NCI-H2196 (cell line): ENCODE results near the gene PAPPA.

Experiments
- DNase-seq: peaks from one replicate; lab custom pipeline; 2025; ENCODE audit not compliant: unreplicated experiment; lab: John Stamatoyannopoulos, UW

Gene PAPPA, protein sequence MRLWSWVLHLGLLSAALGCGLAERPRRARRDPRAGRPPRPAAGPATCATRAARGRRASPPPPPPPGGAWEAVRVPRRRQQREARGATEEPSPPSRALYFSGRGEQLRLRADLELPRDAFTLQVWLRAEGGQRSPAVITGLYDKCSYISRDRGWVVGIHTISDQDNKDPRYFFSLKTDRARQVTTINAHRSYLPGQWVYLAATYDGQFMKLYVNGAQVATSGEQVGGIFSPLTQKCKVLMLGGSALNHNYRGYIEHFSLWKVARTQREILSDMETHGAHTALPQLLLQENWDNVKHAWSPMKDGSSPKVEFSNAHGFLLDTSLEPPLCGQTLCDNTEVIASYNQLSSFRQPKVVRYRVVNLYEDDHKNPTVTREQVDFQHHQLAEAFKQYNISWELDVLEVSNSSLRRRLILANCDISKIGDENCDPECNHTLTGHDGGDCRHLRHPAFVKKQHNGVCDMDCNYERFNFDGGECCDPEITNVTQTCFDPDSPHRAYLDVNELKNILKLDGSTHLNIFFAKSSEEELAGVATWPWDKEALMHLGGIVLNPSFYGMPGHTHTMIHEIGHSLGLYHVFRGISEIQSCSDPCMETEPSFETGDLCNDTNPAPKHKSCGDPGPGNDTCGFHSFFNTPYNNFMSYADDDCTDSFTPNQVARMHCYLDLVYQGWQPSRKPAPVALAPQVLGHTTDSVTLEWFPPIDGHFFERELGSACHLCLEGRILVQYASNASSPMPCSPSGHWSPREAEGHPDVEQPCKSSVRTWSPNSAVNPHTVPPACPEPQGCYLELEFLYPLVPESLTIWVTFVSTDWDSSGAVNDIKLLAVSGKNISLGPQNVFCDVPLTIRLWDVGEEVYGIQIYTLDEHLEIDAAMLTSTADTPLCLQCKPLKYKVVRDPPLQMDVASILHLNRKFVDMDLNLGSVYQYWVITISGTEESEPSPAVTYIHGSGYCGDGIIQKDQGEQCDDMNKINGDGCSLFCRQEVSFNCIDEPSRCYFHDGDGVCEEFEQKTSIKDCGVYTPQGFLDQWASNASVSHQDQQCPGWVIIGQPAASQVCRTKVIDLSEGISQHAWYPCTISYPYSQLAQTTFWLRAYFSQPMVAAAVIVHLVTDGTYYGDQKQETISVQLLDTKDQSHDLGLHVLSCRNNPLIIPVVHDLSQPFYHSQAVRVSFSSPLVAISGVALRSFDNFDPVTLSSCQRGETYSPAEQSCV (N-terminal part only)

DNA sequence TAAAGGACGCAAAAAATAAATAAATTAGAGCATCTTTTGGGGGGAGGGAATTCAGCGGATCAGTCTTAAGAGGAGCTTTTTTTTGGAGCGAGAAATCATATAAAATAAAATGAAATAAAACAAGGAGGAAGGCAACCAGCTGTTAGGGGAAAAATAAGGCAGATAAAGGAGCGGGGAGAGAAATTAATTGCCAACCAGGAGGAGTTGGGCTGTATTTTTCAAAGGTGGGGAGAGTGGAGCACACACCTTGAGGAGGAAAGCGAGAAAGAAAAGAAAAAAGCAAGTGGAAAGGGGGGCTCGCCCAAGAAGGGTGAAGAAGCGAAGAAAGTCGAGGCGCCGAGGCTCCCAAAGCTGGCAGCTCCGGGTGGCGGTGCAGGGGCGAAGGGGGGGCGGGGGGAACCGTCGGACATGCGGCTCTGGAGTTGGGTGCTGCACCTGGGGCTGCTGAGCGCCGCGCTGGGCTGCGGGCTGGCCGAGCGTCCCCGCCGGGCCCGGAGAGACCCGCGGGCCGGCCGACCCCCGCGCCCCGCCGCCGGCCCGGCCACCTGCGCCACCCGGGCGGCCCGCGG lies at the start of gene PAPPA:
Gene PAPPA, plus strand, starts transcription at position 27 of the 569 bp plus-strand sequence. Its CDS starts 382 bp downstream, at position 409.
- no peak for DNase-seq

DNA sequence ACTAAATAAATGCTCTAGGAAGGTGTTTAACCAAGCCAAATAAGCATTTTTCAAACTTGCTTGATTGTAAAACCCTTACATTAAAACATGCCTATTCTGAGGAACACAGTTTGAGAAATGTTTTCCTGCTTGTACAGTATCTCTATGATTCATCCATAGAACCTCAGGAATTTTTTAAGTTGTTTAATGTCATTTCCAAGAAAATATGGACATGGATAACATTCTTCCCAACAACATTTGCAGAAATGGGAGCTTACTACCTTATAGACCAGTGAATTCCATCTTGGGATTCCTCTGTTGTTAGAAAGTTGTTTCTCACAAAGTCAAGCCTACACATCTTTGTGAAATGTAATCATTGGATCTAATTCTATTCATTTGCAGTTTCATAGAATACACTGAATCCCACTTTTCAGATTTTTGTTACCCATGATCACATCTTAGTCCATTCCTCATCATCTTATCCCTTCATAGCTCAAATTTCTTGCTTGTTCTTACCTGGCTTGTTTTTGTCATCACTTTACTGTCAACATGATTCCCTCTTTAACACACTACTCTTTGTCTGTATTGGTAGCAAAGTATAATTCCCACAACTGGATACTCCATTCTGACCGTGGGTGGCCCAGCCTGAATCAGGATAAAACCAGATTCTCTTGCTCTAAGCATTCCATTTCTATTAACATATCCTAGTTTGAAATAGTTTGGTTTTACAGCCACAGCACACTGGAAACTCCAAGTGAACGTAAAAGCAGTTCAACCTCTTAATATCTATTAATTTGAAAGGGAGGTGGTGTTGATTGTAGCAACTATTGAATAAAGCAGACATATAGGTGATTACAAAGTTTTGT lies 49.4 kb upstream of the PAPPA start:
- DNase-seq, result no peak

DNA sequence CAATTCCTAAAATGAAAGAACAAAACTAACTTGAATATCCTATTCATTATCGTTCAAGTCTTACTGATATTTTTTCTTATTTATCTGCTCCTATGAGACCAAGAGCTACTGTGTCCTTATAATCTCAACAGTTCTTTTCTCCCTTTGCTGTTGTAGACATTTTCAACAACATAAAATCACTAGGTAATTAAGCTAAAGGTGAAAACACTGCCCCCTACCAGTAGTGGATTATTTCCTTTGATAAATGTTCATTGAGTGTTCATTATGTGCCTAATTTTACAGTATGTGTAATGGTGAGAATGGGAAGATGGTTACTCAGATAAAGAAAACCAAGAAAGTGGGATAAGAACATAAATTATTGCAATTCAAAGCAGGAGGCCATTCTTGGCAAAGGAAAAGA lies 41.4 kb upstream of the PAPPA start:
- no peak for DNase-seq

DNA sequence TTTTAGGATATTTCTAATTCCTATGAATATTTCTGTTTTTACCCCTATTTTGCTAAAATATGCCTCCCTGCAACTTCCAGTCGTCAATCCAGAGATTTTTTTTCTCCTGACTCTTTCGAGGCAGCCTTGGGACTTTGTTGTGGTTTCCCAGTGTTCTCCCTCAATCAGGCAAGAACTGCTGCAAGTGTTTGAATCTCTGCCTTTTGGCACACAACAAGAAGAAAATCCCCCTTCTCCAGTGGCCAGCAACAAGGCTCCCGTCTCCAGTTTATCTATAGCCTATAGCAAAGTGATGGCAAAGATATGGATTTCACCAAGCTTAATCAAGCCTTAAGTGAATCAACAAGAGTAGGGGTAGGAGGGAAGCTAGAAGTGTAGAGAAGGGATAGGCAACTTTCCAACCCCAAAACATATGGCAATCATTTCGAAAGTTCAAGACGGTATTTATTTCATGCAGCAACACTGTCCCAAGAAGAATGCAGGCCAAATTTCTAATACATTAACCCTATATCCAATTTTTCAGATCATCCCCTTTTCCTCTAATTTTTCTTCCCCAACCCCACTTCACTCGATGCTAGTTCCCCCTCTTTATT lies 37.7 kb upstream of the PAPPA start:
- no peak for DNase-seq

DNA sequence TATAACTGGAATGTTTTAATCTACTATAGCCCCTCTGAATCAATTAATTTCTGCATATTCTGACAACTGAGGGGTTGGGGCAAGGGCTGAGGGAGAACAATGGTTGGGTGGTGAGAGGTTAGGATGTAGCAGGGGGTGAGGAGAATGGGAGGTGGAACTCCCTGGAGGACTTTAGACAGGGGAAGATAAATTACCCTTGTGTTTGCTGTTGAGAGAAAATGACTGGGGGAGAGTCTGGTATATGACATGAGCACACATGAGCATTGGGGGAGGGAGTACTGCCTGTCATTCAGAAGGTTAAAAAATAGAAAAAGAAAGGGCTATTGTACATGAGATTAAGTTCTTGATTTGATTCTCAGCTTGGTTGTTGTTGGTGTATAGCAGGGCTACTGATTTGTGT lies 37.2 kb upstream of the PAPPA start:
- DNase-seq, result no peak

DNA sequence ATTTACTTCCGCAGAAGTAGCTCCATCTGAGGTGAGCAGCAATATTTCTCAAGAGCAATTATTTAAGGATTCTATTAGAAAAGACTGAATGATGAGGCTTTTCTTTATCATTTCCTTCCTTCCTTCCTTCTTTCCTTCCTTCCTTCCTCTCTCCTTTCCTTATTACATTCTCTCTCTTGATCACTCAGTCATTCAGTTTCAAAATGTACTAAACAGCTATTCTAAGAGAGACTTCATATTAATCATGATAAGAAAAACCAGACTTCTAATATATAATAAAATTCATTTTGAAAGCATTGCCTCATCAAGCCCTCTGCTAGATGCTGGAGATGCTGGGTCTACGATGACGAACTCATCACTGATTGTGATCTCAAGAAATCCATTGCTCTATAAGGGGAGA lies 30.4 kb upstream of the PAPPA start:
- no peak for DNase-seq

DNA sequence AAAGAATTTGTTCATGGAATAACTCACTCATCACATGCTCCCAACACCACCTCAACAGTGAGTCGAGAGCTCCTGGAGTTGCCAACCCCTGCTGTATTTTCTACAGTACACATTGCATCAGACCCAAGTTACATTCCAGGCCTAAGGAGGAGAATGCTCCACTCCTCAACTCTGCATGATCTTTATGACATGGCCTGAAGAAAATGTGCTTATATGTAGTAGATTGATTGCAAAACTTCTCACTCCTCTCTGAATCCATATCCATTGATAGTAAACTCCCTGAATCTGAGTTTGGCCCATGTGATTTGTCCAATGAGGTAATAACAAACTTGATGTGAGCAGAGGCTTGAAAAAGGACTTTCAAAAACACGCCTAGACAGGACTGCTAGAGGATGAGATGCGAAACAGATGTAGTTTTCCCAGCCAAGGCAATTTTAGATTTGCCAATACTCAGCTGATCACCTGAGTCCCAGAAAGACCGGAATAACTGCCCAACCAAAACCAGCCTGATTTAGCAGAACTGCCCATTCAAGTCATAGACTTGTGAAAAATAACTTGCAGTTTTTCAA lies 29.0 kb upstream of the PAPPA start:
- DNase-seq, result no peak

DNA sequence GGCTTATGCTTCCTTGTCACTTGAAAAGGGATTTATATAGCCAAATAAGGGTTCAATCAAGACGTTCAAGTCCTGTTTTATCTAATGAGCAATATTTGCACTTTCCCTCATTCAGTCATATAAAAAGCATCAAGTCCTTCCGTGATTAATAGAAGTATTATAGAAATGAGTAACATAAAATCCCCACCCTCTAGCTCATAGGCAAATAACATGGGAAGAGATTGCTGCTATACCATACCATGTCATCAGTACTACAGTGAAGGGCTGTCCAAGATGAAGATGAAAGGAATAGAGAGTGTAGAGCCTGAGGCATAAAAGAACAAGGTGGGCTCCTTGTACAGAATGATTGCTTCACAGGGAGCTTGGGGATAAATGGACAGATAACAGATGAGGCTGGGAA lies 20.4 kb upstream of the PAPPA start:
- no peak for DNase-seq

DNA sequence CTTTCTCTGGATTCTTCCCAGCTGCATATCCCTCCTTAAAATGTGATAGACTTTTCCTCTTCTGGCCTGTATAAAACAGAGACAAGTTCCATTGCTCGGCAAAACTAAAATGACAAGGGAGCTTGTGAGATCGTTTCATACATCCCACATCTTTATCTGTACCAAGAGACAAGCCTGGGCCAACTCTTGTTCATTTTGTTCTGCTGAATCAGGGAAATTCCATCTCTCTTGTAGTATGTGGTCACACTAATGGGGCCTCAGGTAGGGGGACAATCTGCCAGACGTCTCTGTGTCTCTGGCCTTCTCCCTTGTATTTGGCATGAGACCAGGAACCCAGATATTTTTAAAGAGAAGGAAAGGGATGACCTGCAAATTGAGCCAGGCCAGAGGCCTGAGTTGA lies 18.6 kb upstream of the PAPPA start:
- DNase-seq, result no peak

DNA sequence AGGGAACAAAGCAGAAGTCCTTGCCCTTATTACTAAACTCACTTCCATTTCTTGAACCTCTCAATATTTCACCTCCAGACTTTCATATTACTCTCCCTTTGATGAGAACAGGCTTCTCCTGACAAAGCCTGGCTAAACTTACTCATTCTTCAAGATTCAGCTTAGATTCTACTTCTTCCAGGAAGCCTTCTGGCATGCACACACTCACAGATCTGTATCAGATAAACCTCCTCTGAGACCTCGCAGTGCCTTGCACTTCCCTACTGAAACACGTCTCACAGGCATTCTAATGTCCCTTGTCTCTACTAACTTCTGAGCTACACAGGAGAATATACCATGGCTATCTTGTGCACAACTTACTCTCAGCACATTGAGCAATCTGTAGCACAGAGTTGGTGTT lies 16.6 kb upstream of the PAPPA start:
- DNase-seq, result no peak

DNA sequence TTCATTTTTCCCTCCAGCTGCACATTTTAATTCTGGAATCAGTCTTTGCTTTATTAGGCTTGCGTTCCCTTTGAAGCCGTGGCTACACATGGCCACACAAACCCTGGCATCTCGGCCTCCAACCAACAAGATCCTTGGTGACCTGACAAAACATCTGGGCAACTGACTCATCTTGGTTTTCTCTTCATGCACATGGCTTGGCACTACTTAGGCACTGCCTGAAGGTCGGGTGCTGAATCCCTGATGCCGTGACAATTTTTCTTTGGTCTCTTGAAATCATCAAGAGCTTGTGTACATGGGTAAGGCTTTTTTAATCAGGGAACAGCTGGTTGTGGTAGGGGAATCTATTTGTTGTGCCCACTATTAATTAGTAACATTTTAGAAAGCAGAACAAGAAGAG lies 16.0 kb upstream of the PAPPA start:
- DNase-seq, result no peak

DNA sequence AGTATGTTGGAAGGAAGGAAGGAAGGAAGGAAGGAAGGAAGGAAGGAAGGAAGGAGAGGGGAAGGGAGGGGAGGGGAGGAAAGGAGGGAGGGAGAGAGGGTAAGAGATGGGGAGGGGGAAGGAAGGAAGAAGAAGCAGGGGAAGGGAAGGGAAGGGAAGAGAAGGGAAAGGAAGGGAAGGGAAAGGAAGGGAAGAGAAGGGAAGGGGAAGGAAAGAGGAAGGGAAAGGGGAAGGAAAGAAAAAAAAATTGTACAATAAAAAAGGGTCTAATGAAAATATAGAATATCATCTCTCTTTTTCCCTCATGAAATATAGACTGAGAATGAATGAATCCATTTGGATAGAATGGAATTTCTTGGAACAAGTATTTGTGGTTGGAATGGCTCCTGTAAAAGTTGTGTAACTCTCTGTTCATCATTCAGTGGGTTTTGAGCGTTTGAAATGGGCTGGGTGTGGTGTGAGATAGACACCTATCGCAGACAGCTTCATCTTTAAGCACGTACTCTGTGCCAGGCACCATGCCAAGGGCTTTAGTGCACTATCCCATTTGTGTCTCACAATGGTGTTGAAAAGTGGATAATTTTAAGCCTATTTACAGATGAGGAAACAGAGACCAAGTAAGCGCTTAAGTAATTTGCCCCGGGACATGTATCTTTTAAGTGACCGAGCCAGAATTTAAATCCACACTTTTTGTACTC lies 11.6 kb upstream of the PAPPA start:
- no peak for DNase-seq

DNA sequence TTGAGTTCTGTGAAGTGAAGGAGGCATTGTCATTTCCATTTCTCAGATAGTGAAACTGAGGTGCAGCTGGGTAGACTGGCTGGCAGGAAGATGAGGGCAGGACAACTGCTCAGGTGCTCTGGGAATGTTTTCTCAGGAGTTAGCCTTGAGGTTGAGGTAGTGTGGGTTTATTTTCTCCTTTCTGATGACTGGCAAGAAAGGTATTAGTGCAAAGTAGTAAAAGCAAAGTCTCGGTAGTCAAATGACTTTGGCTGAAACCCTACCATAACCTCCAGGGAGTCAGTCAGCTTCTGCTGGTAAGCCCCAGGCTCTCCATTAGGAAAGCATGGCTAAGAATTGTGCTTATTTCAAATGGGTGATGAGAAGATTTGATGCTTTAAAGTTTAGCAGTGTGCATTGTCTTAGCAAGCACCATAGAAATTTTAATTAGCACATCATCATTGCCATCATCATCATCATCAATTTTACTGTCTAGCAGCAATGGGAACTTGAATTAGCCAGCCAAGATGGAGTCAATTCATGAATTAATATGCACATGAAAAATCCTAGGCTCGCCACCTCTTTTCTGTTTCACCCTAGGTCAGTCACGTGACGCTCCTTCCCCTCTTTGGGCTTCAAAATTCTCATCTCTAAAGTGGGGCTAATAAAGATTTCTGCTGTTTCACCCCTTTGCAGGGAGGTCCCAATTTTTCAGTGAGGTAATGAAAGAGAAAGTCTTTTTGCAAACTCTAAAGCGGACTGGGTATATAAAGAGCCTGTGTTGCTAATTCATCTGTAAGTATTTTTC lies 10.7 kb upstream of the PAPPA start:
- DNase-seq, result no peak

DNA sequence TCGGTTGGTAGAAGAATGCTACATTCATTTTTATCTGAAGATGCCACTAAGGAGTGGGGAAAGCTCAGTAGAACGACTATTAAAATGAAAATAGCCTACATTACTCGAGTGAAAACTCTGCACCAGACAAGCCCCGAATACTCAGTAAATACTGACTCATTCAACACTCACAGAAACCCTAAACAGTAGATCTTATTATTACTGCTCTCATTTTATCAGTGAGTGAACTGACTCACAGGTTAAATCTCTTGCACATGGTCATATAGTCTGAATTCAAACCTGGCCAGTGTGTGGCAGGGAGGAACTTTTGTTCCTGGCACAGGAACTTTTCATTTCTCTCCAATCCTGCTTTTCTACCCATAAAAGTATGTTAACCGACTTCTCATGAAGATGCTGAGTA lies 9.6 kb upstream of the PAPPA start:
- no peak for DNase-seq

DNA sequence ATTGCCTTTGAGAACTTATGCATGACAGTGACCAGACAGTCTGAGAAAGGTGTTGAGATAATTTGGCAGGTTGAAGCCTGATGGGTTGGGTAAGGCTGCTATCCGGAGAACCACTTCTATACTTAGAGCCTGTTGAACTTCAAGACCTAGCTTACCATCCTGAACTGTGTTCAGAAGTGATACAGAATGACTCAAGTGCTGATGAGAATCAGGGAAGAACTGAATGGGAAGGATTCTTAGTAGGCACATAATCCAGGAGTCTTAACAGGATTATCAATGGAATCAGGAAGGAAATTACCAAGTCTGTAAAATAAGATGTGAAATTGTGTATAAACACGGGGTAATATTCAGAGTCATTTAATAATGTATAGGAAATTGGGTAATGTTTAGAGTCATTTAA lies 9.0 kb upstream of the PAPPA start:
- no peak for DNase-seq

DNA sequence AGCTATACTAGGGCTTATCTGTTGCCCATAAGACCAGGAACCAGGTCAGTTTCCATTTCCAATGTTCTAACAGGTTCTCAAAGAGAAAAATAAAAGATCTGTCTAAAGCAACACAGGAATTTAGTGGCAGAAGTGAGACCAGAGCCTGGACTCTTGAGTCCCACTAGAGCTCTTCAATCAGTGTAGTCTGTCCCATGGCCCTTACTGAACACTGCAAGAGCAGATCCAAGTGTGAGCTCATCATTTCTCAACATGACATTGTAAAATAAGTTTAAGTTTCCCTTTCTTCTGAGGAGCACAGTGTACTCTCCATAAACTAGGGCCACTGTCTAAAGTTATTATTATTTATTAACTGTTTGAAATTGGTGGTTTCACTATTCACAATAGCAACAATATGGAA lies 8.6 kb upstream of the PAPPA start:
- no peak for DNase-seq

DNA sequence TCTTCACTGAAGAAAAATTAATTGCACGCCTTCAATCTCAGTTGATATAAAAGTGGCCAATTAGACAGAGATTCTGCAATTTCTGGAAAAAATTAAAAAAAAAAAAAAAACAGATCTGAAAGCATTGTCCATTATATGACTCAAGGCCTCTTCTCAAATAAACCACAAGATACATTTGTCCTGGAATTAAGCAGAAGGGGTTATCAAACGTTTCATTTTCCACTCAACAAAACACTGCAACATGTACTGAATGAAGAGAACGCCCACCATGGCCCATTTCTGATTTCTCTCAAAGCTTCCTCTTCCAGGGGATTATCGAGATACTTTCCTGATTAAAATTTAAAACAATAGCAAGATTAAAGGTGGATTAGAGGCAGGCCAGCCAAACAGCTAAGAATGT lies 5.8 kb upstream of the PAPPA start:
- DNase-seq, result no peak

DNA sequence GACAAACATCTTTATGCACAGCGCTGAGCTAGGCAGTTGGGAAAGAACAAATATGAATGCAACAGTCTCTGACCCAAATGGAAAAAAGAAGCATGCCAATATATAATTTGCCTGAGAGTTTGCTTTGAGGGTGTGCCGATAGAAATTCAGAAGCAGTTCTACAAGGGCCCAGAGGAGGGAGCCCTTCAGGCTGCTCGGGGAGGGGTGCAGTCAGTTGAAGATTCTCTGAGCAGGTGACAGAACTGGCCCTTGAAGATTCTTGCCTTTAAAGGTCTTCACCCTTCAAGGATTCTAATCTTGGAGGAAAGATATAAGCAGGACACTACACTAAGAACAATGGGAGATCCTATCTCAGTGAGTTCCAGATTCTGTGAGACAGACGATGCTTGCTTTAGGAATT lies 3.7 kb upstream of the PAPPA start:
- peak; percentile 11 for DNase-seq
